DMS114 treated with DMSO at 0.1 percent for 48 hours (cell line): Measurements from ENCODE around the gene TMC6.
A peak's percentile ranks its signal among the peaks of the same experiment; 100 is the strongest.
"Not testable (repeated sequence)": the region's sequence is repeated elsewhere in the genome, so short reads cannot be mapped to it uniquely, and the experiment has no call there.

Experiments used
- DNase-seq: peaks from one replicate; lab custom pipeline; 2025; ENCODE audit not compliant: unreplicated experiment; lab: John Stamatoyannopoulos, UW

The TMC6 gene, protein sequence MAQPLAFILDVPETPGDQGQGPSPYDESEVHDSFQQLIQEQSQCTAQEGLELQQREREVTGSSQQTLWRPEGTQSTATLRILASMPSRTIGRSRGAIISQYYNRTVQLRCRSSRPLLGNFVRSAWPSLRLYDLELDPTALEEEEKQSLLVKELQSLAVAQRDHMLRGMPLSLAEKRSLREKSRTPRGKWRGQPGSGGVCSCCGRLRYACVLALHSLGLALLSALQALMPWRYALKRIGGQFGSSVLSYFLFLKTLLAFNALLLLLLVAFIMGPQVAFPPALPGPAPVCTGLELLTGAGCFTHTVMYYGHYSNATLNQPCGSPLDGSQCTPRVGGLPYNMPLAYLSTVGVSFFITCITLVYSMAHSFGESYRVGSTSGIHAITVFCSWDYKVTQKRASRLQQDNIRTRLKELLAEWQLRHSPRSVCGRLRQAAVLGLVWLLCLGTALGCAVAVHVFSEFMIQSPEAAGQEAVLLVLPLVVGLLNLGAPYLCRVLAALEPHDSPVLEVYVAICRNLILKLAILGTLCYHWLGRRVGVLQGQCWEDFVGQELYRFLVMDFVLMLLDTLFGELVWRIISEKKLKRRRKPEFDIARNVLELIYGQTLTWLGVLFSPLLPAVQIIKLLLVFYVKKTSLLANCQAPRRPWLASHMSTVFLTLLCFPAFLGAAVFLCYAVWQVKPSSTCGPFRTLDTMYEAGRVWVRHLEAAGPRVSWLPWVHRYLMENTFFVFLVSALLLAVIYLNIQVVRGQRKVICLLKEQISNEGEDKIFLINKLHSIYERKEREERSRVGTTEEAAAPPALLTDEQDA

DNA sequence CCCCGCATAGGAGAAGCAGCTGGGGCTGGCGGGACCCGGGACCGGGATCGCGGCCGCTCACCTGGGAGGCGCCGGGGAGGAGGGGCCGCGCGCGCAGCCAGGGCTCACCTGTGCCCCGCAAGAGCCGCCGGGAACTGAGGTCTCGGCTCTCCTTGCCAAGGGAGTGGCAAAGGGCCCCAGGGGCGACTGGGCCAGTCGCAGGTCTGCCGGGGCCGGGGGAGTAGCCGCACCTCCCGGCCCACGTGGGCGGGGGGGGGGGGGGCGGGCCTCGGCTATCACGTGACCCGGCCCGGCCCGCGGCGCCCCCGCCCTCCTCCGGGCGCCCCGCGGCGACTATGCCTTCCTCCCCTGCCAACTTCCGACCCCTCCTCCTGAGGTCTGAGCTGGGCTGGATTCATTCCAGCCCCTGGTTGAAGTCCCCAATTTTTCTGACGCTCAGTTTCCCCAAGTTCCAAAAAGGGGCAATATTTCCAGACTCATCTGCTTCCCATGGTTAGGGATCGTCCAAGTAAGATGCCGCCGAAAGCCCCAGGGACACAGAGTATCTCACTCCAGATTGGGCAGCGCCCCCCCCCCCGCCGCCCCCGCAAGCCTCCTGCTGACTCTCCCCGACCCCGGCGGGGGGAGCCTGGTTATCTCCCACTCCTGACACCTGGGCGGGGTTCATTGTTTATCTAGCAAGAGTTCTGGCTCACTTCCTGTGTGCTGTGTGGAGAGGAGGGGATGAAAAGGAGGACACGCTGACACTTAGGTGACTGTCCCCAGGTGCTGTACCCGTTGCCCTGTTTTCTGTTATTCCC, at the start of gene TMC6:
TMC6 (minus strand) TSS at position 205 of the 800 bp plus-strand sequence. CDS start 1,923 bp downstream, outside the sequence.
- no peak for DNase-seq

DNA sequence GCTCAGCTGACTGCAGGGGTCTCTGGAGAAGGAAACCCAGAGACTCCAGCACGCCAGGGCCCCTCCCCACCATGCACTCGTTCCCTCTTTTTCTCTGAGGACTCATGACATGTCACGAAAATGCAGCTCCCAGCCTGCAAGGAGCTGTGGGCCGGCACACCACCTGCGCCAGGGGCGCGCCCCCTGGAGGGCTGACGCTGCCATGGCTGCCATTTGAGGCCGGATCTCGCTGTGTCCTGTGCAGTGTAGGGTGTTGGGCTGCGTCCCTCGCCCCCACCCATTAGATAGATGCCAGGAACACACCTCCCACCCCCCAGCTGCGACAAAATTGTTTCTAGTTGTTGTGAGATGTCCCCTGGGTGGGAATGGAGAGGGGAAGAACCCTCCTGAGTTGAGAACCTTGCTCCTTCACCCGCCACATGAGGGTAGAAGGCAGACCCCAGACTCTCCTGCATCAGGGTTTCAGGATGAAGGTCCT, 48.0 kb upstream of the TMC6 start:
- DNase-seq: no peak

DNA sequence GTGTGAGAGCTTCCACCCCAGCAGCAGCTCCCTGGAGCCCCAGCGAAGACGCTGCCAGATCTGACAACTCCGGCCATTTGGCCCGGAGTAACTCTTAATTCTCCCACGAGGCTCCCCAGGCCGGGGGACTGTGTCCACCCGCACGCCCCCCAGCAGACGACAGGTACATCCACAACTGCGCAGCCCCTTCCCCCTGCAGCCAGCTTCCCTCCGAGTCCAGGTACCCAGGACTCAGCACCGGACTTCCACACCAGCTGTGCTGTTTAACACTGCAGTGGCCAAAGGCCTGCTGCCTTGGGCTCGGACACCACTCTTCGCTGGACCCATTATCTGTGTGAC, 47.1 kb upstream of the TMC6 start:
- DNase-seq: no peak

DNA sequence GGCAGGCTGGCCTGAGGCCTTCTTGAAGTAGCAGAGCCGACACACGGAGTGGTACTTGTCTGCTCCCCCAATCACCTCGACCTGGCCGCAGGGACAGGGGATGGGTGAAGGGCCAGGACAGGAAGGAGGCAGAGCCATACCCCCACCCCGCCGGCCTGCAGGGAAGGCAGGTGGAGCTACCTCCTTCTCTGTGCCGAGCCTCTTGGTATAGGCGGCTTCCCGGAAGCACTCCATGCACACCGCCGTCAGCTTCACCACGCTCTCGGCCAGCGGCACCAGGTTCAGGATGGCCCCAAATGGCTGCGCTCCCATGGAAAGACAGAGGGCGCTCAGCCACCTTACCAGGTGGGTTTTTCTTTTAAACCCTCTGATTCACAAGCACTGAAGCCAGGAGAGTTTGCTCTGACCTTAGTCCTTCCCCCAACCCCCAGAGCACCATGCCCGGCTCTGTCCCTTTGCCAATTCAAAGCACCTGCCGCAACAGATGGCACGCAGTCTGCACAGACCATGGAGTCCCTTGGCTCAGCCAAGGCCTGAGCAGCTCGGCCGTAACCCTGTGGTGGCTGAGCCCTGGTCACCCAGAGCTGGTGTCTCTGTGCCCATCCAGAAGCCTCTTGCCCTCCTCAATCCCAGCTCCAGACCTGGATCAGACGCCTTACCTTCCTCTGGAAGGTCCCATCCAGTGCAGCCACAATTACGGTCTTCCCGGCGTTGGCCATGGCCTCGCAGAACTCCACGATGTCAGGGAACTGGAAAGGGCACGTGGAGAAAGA, 46.5 kb upstream of the TMC6 start:
- DNase-seq: no peak

DNA sequence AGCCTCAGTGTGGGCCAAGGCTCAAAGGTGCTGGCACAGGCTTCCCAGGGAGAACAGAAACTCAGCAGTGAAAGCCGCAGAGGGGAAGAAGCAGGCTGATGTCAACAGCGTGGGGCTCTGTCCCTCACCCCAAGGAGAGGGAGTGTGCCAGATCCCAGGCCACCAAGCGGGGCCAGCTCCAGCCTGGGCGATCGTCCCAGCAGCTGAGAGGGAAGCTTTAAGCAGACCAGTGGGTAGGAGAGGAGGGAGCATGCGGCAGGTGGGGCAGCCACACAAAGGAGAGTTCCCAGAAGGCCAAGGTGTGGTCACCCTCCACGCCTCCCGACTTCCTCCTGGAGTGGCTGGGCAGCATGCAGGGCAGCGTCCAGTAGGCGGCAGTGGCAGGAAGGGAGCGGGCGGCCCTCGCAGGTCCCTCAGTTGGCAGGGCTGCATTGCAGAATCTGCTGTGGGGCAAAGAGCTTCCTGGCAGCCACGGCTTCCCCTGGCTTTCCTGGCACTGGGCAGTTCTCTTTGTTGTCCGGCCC, 45.9 kb upstream of the TMC6 start:
- DNase-seq: no peak

DNA sequence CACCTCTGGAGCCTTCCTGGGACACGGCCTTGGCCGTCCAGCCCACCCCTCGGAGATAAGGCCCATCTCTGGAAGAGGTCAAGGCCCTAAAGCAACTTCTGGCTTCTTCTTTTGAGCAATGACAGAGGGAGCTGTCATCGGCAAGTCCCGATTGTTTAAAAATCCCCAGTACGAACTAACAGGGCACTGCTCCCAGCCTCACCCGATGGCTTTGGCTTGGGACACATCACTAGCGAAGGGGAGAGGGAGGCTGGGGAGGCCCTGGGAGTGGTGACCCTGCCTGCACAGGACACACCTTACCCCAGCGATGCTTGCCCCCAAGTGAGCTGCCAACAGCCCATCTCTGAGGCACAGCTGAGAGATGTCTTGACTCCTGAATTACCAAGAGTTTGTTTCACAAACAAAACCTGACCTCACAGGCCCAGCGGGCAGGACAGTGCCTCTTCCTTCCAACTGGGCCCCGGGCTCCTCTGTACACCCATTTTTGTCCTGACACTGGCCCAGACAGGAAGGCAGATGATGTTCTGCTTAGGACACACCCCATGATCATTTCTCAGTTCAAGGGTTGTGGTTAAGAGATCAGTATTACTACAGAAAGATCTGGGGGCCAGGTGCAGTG, 44.7 kb upstream of the TMC6 start:
- no peak for DNase-seq

DNA sequence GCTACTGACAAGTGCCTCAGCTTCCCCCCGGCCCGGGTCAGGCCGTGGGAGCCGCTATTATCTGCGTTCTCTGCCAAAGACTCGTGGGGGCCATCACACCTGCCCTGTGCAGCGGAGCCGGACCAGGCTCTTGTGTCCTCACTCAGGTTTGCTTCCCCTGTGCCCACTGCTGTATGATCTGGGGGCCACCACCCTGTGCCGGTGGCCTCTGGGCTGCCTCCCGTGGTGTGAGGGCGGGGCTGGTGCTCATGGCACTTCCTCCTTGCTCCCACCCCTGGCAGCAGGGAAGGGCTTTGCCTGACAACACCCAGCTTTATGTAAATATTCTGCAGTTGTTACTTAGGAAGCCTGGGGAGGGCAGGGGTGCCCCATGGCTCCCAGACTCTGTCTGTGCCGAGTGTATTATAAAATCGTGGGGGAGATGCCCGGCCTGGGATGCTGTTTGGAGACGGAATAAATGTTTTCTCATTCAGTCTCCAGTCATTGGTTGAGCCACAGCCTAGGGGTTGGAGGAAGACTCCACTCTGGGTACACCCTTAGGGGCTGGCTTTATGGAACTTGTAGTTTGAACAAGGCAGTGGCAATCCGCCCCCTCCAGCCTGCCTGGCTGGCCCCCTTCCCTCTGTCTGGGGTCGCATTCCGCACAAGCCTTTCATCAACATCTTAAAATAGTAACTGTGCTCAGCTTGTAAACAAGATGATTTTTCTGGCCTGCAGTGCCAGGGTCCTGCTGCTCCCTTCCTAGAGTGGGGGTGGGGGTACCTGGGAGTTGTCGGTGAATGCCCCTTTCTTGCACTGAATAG, 43.9 kb upstream of the TMC6 start:
- peak; percentile 21 for DNase-seq

DNA sequence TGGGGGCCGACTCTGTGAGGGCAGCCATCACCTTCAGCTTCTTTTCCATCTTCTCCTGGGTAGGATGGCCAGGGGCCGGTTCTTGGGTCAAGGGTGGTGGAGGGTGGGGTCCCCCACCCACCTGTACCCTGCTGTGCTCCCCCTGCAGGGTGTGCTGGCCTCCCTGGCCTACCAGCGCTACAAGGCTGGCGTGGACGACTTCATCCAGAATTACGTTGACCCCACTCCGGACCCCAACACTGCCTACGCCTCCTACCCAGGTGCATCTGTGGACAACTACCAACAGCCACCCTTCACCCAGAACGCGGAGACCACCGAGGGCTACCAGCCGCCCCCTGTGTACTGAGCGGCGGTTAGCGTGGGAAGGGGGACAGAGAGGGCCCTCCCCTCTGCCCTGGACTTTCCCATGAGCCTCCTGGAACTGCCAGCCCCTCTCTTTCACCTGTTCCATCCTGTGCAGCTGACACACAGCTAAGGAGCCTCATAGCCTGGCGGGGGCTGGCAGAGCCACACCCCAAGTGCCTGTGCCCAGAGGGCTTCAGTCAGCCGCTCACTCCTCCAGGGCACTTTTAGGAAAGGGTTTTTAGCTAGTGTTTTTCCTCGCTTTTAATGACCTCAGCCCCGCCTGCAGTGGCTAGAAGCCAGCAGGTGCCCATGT, 43.2 kb upstream of the TMC6 start:
- not testable (repeated sequence) for DNase-seq

DNA sequence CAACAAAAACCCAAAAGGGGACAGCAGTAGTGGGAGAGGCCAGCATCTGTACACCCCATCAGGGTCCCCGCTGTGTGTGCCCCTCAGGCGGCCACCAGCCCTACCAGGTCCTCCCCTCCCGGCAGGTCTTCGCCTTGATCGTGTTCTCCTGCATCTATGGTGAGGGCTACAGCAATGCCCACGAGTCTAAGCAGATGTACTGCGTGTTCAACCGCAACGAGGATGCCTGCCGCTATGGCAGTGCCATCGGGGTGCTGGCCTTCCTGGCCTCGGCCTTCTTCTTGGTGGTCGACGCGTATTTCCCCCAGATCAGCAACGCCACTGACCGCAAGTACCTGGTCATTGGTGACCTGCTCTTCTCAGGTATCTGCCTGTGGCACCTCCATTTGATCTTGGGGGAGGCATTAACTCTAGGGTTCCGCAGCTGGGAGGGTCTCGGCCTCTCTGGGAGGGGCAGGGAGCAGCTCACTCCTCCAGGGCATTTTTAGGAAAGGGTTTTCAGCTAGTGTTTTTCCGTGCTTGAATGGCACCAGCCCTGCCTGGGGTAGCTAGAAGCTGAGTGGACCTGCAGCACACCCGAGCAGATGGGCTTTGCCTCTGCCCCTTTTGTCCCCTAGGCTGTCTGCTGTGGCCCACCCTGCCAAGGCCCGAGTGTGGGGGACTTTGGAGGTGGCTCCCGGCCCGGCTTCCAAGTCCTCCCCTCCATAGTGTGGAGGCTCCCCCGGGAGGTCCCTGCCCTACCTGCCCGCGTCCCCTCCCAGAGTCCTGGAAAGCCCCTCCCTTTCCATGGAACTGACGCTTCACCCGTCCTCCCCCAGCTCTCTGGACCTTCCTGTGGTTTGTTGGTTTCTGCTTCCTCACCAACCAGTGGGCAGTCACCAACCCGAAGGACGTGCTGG, 42.4 kb upstream of the TMC6 start:
- no peak for DNase-seq

DNA sequence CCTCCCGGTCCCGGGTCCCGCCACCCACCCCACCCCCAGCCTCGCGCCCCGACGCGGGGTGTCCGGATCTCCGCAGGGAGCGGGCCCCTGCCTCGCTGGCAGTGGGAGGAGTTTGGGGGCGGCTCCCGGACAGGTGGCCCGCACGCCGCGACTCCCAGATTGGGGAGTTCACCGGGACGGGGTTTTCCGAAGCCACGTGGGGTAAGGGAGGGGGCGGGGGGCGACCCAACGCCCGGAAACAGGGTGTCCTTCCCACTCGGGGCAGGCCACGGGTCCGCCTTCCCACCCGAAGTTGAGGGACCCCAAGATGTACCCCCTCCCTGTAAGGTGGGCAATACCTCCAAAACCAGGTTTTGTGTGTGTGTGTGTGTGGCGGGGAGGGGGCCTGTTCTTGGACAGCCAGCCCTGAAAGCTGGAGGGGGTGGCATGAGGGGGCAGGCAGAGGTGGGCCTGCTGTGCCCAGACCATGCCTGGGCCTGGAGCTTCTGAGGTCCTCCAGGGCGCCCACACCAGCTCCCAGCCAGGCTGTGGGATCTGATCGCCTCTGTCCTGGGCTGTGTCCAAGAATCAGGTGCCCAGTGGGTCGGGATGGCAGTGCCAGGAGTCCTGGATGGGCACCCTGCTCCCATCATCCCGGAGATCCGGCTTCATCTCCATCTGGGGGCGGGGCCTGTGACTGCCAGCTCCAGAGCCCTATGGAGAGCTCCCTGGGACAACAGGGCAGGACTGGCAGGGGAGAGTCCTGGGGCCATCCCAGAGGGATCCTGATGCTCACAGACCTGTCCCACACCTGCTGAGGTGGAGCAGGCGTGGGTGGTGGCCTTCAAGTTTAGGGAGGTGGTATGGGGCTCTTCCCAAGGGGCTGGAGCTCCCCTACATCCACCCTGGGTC, 40.6 kb upstream of the TMC6 start:
- peak; percentile 46 for DNase-seq

DNA sequence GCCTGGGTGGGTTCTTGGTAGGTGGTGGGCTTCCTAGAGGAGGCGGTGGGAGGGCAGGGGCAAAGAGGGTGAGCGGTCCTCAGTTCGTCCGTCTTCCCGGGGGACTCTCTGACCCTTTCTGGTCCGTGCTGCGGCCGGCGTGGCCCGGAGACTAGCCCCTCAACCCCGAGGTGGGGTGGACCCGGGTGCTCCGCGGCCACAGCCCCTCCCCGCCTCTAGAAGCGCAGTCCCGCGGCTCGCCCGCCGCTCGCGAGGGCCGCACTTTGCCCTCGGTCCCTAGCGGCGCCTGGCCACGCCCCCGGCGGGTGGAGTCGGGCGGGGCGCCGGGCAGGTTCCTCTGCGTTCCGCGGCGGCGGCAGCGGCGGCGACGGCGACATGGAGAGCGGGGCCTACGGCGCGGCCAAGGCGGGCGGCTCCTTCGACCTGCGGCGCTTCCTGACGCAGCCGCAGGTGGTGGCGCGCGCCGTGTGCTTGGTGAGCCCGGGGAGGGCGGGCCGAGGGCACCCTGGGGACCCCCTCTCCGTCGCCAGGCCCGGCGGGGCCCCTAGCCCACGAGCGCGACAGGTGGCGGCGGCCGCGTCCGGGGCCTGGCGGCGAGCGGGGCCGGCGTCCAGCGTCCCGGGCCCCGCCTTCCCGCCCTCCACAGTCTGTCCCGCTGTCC, 39.8 kb upstream of the TMC6 start, which contains the start of gene SYNGR2:
SYNGR2 (plus strand) TSS at position 340 of the 661 bp plus-strand sequence; CDS start at position 376, 36 bp downstream.
- peak; percentile 54 for DNase-seq

DNA sequence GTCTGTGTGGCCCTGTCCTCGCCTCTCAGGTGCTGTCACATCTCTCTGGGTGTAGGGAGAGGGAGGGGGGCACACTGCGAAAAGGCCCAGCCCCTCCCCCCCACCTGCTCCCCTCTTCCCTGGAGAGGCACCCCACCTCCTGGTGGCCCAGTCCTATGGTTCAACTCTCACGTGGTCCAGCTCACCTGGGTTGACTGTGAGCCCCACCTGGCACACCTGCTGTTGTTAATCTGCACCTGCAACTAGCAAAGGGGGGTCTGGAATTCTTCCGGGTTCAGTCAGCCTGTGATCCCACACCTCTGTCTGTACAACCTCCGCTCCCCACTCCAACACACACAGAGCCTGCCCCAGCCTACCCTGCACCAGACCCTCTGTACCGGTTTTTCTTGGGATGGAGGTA, 37.9 kb upstream of the TMC6 start:
- DNase-seq: no peak

DNA sequence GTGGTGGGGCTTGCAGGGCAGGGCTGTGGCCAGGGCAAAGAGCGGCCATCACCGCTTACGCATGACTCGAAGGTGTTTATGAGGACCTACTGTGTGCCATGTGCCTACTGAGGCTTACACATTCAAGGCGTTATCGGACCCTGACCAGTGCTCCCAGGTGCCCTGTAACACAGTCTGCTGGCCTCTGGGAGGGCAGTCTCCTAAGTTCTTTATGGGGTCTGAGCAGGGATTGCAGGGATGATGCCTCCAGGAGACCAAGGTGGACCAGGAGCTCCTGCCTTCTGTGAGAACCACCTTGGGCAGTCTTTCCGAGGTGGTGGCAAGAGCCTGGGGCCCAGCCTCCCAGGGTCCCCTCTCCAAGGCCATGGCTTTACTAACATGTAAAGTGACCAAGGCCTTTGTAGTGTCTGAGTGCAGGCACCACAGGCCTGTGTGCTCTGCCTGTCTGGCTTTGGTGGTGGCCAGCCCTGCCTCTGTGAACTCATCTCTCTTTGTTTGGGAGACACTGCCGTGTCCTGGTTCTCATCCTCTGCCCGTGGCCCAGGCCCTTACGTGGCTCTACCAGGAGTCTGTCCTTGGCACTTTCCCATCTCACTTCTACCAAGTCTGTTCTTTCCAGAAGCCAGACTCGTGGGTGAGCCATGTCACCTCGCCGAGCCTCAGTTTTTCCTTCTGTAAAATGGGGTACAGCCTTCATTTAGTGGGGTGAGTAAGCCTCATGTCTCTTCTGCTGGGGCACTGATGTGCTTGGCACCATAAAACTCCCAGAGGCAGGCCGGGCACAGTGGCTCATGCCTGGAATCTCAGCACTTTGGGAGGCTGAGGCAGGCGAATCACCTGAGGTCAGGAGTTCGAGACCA, 36.4 kb upstream of the TMC6 start:
- no peak for DNase-seq

DNA sequence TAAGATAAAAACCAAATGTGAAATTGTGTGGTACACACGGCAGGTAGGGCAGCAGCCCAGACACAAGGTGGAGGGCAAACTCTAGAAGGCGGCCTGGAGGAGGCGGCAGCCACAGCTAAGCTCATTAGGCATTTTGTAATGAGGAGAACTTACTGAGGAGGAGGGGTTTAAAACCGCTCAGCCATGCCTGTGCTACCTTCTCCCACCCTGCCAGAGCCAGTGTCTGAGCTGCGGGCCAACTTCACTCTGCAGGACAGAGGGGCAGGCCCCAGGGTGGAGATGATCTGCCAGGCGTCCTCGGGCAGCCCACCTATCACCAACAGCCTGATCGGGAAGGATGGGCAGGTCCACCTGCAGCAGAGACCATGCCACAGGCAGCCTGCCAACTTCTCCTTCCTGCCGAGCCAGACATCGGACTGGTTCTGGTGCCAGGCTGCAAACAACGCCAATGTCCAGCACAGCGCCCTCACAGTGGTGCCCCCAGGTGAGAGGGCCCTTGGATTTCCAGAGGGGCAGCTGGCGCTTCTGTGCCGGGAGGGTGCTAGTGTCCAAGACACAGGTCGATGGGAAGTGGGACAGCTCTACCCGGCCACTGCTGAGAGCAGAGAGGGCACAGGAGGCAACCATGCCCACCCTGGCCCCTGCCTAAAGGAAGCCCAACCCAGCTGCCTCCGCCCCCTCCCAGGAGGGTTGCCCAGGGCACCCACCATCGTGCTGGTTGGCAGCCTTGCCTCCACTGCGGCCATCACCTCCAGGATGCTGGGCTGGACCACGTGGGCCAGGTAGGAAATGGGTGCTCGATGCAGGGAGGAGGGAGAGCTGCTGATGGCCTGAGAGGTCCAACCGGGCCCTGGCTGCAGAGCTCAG, 35.6 kb upstream of the TMC6 start:
- DNase-seq: no peak
